ENCODE results near the gene S100PBP.
"Not testable (repeated sequence)": the region's sequence is repeated elsewhere in the genome, so short reads cannot be mapped to it uniquely, and the experiment has no call there.

Gene S100PBP

DNA sequence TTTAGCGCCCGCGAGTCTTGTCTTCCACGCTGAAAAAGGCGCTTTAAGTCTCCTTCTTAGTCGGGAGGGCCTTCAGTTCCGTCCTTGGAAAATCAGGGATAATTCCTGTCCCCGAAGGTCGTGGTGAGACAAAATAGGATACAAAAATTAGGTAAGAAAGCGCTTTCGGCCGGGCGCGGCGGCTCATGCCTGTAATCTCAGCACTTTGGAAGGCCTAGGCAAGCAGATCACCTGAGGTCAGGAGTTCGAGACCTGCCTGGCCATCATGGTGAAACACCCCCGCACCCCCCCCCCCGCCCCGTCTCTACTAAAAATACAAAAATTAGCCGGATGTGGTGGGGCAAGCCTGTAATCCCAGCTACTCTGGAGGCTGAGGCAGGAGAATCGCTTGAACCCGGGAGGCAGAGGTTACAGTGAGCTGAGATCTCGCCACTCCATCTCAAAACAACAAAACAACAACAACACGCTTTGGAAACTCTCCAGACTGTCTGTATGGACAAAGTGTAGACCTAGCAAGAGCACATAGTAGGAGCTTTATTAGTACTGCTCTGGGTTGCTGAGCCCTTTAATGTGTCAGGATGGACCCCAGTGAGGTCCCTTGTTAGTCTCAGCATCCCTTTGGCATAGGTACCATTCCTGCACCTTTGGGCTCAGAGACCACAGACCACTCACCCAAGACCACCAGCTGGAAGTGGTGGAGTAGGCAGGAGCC, 84.5 kb downstream of the S100PBP start:
- no peak for DNase-seq

DNA sequence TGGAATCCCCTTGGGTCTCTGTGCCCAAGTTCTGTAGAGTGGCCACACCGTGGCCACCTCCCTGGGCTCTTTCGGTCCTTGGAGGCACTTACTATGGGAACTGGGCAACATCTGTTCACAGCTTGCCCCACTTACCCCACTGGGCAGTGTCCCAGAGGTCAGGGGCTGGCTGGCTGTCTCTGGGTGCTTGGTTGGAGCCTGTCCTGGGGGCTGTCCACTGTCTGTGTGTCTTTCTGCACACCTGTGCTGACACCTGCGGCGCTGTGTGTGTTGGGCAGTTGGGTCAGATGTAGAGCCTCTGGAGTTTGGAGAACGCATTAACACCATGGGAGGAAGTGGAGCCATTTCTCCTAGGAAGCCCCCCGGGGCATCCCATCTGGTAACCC, 85.1 kb downstream of the S100PBP start:
- no peak for DNase-seq

DNA sequence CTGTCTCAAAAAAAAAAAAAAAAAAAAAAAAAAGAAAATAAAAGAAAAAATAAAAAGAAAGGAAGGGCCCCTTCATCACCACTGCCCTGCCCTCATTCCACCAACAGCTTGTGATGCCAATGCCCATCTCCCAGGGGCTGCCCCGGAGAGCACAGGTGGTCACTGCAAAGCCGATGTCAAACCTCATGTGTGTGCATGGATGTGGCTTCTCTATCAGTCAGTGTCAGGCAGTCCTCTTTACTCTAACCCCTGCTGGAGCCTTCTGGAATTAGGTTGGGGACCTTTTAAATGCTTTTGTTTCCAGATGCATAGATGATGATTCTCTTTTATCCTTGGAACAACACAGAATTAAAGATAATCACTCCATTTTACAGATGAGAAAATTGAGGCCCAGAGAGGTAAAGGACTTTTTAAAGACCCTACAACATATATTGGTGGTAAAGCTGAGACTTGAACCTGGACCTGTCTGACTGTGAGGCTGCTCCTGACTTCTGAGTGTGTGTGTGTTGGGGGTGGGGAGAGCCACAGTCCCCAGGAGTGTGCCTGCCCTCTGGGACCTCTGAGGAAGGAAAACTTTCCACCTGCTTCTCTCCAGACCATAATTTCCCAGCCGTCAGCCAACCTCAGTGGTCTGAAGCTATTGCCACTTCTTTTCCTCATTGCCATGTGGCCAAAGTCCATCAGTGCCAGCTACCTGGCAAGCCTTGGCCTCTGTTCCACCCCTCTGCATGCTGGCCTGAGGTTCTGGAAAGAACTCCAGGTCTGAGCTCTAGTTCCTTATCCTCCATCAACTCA, 86.7 kb downstream of the S100PBP start:
- no peak for DNase-seq

DNA sequence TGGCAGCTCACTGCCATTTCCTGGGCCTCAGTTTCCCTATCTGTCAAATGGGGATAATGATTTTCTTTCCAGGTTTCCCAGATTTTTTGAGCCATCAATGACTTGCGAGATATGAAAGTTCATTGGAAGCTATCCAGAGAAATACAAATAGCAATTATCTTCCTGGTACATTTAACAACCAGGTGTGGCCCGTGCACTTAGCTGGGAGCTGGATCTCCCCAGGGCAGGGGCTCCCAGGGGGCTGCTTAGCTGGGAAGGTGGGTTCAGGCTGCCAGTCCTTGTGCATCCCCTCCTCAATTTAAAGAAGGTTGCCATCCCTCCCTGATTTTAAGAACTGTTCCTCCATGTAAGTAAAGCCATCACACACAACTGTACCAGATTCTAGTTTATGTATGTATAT, 87.3 kb downstream of the S100PBP start:
- DNase-seq, result no peak

DNA sequence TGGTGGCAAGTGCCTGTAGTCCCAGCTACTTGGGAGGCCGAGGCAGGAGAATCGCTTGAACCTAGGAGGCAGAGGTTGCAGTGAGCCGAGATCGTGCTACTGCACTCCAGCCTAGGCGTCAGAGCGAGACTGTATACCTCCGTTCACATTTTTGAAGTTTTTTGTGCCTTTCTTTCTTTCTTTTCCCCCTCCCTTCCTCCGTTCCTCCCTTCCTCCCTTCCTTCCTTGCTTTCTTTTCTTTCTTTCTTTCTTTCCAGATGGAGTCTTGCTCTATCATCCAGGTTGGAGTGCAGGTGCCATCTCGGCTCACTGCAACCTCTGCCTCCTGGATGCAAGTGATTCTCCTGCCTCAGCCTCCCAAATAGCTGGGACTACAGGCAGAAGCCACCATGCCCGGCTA, 88.1 kb downstream of the S100PBP start:
- not testable (repeated sequence) for DNase-seq

DNA sequence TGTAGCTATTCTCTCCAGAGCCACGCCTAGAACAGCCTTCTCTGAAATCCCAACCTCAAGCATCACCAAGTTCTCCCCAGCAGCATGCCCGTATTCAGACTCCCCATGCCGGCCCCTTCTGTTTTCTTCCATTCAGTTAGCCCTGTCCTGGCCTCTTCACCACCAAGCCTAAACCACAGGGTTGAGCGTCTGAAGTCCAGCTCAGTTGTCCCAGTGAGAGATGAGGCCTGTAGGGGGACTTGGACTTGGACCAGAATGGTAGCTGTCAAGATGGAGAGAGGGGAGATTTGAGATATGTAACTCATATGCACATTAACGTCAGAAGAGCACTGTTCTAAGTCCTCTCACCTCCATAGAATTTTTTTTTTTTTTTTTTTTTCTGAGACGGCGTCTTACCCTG, 89.2 kb downstream of the S100PBP start:
- no peak for DNase-seq

DNA sequence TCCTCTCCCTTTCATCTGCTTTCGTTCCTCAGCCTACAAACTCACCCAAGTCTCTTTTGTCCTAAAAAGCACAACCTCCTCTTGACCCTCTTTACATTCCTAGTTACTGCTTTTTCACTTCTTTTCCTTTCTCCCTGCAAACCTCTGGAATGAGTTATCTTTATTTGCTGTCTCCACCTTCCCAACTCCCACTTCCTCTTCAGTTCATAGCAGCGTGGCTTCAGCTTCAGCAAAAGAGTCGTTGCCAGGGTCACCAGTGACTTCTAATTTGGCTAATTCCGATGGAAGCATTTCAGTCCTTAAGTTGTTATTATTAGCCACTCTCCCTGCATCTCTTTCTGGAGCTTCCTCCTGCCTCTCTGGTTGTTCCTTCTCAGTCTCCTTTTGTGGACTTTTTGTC, 90.0 kb downstream of the S100PBP start:
- no peak for DNase-seq
